DLD1 (cell line): ENCODE data around the gene CDK5R2.

Experiments used
- in situ Hi-C: cut with HindIII; loops from 2 replicates; pipeline ENCODE4 v1.10.0; 2017; ENCODE audit warnings: low sequenced_read_pairs

Gene CDK5R2

GRCh38 chr2:219001577-219002394, 42.3 kb downstream of the CDK5R2 start:
- in situ Hi-C loops: no loop called here

DNA sequence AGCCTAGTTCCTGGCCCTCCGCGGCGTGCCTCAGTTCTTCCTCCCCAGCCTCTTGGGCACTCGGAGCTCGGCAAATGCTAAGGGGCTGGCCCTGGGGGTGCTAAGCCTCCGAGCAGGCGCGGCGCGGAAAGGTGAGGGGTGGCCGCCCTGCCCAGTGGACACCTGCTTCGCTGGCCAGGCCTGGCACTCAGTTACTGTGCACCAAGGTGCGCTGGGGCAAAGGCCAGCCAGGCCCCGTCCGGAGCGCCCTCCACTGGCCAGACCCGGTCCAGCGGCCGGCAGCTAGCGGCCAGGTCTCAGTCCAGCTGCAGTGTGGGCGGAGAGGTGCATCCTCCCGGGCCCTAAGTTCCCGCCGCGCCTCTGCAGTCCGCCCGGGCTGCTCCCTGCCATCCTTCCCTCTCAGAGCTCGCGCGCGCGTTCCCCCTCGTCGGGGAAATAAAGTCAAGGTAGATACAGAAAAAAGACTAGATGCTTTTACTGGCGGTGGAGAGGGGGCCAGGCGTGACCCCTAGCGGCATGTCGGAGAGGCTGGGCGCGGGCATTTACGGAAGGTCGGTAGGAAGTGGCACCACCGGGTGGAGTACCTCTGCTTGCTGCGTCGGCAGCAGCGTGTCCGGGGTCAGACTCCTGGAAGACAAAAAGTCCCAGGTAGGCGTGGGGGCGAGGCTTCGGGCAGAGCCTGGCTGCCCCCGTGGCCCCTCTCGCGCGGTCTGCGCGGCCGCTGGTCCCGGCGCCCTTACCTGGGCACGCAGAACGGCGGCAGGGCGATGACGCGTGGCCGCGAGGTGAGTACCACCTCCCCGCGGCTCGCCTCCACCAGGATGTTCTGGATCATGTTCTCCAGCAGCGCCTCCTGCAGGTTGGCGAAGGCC, 43.2 kb downstream of the CDK5R2 start:
- in situ Hi-C loops: no loop called here

DNA sequence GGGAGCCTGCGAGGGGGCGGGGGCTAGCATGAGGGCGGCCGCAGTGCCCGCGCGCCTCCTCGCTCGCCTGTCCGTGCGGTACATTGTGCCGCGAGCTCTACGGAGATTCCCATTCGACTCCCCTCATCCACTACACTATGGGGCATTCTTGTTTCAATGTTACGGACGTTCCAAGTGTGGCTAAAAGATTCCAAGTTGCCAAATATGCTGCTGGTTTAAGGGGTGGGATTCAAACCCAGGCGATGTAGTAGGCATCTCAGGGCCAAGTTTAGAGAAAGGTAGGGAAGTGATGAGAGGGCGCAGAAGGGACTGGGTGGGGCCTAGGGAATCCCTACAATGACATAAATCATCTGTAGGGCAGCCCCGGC, 43.8 kb downstream of the CDK5R2 start:
- in situ Hi-C loops: no loop called here

DNA sequence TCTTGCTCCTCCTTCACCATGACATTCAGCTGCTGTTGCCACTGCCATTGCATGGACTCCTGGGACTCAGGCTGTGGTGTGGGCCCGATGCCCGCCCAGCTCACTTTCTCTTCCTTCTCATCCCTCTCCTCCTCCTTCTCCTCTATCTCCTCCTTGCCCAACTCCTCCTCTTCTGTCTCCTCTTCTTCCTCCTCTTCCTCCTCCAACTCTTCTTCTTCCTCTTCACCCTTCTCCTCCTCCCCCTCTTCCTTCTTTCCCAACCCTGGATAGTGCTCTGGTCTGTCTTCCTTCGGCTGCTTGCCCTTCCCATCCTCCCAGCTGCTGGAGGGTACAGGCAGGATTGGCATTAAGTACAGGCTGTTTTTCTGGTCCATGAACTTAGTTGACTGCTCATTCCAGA, 44.5 kb downstream of the CDK5R2 start:
- in situ Hi-C loops: no loop called here

DNA sequence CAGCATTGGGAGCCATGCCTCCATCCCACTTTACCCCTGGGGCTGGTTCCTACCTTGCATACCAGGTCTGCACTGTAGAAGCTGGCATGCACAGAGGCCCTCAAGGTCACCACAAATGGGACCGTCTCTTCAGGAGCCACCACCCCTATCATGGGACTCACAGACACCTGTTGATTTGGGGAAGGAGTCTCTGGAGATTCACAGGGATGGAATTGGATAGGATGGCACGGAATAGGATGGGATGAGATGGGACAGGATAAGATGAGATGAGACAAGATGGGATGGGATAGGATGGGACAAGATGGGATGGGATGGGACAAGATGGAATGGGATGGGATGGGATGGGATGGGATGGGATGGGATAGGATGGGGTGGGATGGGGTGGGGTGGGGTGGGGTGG, 49.8 kb downstream of the CDK5R2 start:
- in situ Hi-C loops: no loop called here

- in situ Hi-C loops: loop anchor here (5.0 kb wide), 1 partner anchor 42 kb away; no protein-coding TSS in a partner anchor
Measured at GRCh38 chr2:219010162-219010756, 50.8 kb downstream of the CDK5R2 start.

- in situ Hi-C loops: loop anchor here (5.0 kb wide), 1 partner anchor 41 kb away; no protein-coding TSS in a partner anchor
Measured at GRCh38 chr2:219010873-219011272, 51.4 kb downstream of the CDK5R2 start.
